CD4-positive, alpha-beta T cell treated with Interleukin-6 at 100 ng/mL for 8 hours (primary cell): ENCODE results near the gene STRIP2.
"Not testable (repeated sequence)": the region's sequence is repeated elsewhere in the genome, so short reads cannot be mapped to it uniquely, and the experiment has no call there.

ENCODE experiments used
- DNase-seq: peaks from one replicate; pipeline ENCODE4 v3.0.0-alpha.2; 2020; ENCODE audit warnings: mixed read lengths, low spot score

The STRIP2 gene

GRCh38 chr7:129534558-129535274, 100.5 kb downstream of the STRIP2 start:
- DNase-seq, result not testable (repeated sequence)

GRCh38 chr7:129535896-129536295, 101.7 kb downstream of the STRIP2 start:
- no peak for DNase-seq

GRCh38 chr7:129536323-129536722, 102.1 kb downstream of the STRIP2 start:
- no peak for DNase-seq
